ENCODE data around the gene CBY3. TPM values are rescaled to one million over a fixed set of nuclear protein-coding genes. Genes with fewer than 3 reads are reported as not detected.
A peak's percentile ranks its signal among the peaks of the same experiment; 100 is the strongest.
"Not testable (repeated sequence)": the region's sequence is repeated elsewhere in the genome, so short reads cannot be mapped to it uniquely, and the experiment has no call there.

CBY3 gene
- total RNA-seq, 1 donor from 2014 or later: not detected

GRCh38 chr5:179668391-179668790, 12.4 kb downstream of the CBY3 start:
- H3K4me1 ChIP-seq: no peaks in the 10 kb centered on the region
- intact Hi-C loops (cut with DNase I): no loop called here
- no peaks in the 10 kb centered on the region for H3K27me3 ChIP-seq
- no peak overlapping the region for H3K27ac ChIP-seq
- no peak overlapping the region for H3K4me3 ChIP-seq
- TF ChIP-seq, protein P1, sequence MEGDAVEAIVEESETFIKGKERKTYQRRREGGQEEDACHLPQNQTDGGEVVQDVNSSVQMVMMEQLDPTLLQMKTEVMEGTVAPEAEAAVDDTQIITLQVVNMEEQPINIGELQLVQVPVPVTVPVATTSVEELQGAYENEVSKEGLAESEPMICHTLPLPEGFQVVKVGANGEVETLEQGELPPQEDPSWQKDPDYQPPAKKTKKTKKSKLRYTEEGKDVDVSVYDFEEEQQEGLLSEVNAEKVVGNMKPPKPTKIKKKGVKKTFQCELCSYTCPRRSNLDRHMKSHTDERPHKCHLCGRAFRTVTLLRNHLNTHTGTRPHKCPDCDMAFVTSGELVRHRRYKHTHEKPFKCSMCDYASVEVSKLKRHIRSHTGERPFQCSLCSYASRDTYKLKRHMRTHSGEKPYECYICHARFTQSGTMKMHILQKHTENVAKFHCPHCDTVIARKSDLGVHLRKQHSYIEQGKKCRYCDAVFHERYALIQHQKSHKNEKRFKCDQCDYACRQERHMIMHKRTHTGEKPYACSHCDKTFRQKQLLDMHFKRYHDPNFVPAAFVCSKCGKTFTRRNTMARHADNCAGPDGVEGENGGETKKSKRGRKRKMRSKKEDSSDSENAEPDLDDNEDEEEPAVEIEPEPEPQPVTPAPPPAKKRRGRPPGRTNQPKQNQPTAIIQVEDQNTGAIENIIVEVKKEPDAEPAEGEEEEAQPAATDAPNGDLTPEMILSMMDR (IDR thresholded peaks at IDR 0.05): peak; percentile 25 to 57 (median 49)
- H3K36me3 ChIP-seq: peaks cover 0 to 10% of the 10 kb centered on the region in 2 donors
- DNase-seq (ENCODE audit: low spot score in 2 of 2): no peak
- no peaks in the 10 kb centered on the region for H3K9me3 ChIP-seq

- H3K27me3 ChIP-seq; DNase-seq (ENCODE audit: low spot score in 2 of 2); H3K4me3 ChIP-seq; H3K4me1 ChIP-seq; intact Hi-C loops (cut with DNase I); H3K9me3 ChIP-seq; H3K27ac ChIP-seq: not testable (repeated sequence)
- H3K36me3 ChIP-seq: peaks cover 0 to 12% of the 10 kb centered on the region in 2 donors
Measured at GRCh38 chr5:179661647-179662046, 19.2 kb downstream of the CBY3 start.

- intact Hi-C loops (cut with DNase I); H3K36me3 ChIP-seq; H3K27me3 ChIP-seq; DNase-seq (ENCODE audit: low spot score in 2 of 2); H3K9me3 ChIP-seq; H3K4me1 ChIP-seq: not testable (repeated sequence)
- Histone ChIP-seq H3K4me3 (peak overlapping the region; percentile 48 to 64), H3K27ac (peak overlapping the region in 1 of 2 donors; percentile 55)
Measured at GRCh38 chr5:179658179-179658856, 22.5 kb downstream of the CBY3 start.

DNA sequence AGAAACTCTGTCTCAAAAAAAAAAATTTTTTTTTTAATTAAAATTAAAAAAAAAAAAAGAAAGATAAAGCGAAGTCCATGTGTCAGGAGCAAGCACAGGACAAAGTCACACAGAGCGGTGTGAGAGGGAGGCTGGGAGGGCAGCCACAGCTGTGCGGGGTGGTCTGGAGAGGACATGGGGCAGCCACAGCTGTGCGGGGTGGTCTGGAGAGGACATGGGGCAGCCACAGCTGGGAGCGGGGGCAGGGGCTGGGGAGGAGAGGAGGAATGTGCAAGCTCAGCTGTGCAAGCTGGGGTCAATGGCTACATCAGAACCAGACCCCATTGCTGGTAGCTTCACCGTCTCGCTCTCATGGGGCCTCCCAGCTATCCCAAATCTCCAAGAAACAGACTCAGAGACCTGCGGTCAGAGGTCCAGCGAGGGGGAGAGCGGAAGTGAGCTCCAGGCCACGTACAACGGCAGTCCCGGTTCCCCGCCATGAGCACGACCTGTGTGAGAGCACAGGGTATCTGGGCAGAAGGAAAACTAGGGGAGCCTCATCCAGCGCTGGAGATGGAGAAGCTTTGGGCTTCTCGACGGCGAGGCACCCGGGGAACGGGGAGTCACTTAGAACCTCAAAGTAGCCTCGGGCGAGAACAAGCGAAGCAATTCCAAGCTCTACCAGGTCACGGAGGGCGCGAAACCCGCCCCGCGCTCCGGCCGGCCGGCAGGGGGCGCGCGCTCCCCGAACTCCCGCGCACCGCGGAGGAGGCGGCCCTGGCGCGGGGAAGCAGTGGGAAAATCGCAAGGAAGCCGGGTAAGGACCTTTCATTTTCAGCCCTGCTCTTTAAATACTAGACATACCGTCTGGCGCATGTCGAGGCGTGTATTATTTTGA, 23.3 kb downstream of the CBY3 start:
- H3K4me3 ChIP-seq: peak overlapping the region in 1 of 2 donors; percentile 54
- H3K27ac ChIP-seq: peak overlapping the region in 1 of 2 donors; percentile 45
- H3K36me3 ChIP-seq; H3K27me3 ChIP-seq; DNase-seq (ENCODE audit: low spot score in 2 of 2); intact Hi-C loops (cut with DNase I); H3K9me3 ChIP-seq; H3K4me1 ChIP-seq: not testable (repeated sequence)

- H3K27me3 ChIP-seq; intact Hi-C loops (cut with DNase I); H3K9me3 ChIP-seq: not testable (repeated sequence)
Measured at GRCh38 chr5:179653135-179653534, 27.7 kb downstream of the CBY3 start.

DNA sequence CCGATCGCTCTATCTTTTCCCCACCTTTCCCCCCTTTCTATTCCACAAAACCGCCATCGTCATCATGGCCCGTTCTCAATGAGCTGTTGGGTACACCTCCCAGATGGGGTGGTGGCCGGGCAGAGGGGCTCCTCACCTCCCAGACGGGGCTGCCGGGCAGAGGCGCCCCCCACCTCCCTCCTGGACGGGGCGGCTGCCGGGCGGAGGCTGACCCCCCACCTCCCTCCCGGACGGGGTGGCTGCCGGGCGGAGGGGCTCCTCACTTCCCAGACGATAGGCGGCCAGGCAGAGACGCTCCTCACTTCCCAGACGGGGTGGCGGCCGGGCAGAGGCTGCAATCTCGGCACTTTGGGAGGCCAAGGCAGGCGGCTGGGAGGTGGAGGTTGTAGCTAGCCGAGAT, 30.6 kb downstream of the CBY3 start:
- H3K9me3 ChIP-seq; DNase-seq (ENCODE audit: low spot score in 2 of 2); H3K27me3 ChIP-seq; H3K4me3 ChIP-seq; H3K27ac ChIP-seq; H3K36me3 ChIP-seq; H3K4me1 ChIP-seq; intact Hi-C loops (cut with DNase I): not testable (repeated sequence)

More at GRCh38 chr5:179653135-179653534, 27.7 kb downstream of the CBY3 start:
- H3K4me1 ChIP-seq; H3K36me3 ChIP-seq; H3K4me3 ChIP-seq; H3K27ac ChIP-seq; DNase-seq (ENCODE audit: low spot score in 2 of 2): not testable (repeated sequence)

- H3K4me3 ChIP-seq; H3K27me3 ChIP-seq; DNase-seq (ENCODE audit: low spot score in 2 of 2); H3K36me3 ChIP-seq; H3K9me3 ChIP-seq; H3K4me1 ChIP-seq; H3K27ac ChIP-seq; intact Hi-C loops (cut with DNase I): not testable (repeated sequence)
Measured at GRCh38 chr5:179649166-179649703, 31.6 kb downstream of the CBY3 start.

DNA sequence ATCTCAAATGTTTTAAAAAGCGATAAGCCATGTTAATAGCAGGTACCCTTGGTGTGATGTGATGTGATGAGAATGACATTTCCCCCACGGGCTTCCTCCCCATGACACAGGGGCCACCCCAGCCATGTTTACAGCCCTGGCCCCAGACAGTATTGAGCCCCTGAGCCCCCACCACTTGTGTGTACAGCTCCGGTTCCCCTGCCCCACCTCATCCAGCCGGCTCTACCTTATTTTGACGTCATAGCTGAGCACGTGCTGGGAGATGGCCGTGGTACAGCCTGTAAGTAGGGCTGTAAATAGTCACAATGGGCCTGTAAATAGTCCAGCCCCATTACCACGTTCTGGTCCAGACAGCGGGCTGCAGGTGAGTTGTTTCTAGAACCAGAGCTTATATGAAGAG, 32.4 kb downstream of the CBY3 start:
- Histone ChIP-seq H3K36me3 (no peaks in the 10 kb centered on the region), H3K4me3 (no peak overlapping the region), H3K4me1 (no peaks in the 10 kb centered on the region), H3K27me3 (no peaks in the 10 kb centered on the region), H3K27ac (no peak overlapping the region), H3K9me3 (no peaks in the 10 kb centered on the region)
- TF ChIP-seq, protein P1 (IDR thresholded peaks at IDR 0.05): no peak
- no peak for DNase-seq (ENCODE audit: low spot score in 2 of 2)
- intact Hi-C loops (cut with DNase I): no loop called here

- DNase-seq (ENCODE audit: low spot score in 2 of 2); H3K36me3 ChIP-seq; H3K4me1 ChIP-seq; H3K27ac ChIP-seq; H3K4me3 ChIP-seq; H3K27me3 ChIP-seq; H3K9me3 ChIP-seq; intact Hi-C loops (cut with DNase I): not testable (repeated sequence)
Measured at GRCh38 chr5:179644766-179645165, 36.1 kb downstream of the CBY3 start.

DNA sequence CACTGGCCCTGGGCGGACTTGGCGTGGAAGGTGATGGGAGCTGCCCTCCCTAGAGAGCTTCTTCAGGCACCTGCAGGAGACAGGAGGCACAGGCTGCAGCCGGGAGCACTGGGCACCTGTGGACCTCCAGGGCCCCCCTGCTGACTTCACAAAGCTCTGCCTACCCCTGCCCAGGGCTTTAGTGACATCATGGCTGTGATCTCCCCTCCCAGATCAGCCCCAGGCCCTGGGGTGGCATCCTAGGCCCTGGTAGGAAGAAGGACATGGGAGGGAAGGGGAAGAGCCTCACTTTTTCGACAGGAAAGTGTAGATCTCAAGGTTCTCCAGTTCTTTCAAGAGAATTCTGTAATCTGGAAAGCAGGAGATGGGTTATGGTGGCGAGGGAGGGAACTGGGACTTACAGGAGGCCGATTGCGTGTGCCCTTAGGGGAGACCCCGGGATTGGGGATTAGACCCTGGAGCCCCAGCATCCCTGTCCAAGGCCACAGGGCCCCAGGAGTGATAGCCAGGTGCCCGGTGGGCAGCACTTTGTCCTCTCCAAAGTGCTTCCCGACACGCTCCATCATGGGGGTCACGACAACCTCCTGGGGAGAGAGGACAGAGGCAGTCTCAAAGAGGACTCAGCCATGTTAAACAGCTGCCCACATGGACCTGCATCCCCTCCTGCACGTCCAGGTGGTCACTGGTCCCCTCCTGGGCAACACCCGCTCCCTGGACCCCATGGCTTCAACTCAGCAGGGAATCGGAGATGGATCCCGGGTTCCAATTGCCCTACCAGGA, 37.5 kb downstream of the CBY3 start:
- H3K36me3 ChIP-seq; H3K4me3 ChIP-seq; DNase-seq (ENCODE audit: low spot score in 2 of 2); H3K27ac ChIP-seq; H3K27me3 ChIP-seq; H3K9me3 ChIP-seq; H3K4me1 ChIP-seq; intact Hi-C loops (cut with DNase I): not testable (repeated sequence)

- intact Hi-C loops (cut with DNase I); H3K4me3 ChIP-seq; DNase-seq (ENCODE audit: low spot score in 2 of 2); H3K27me3 ChIP-seq; H3K27ac ChIP-seq; H3K36me3 ChIP-seq; H3K9me3 ChIP-seq; H3K4me1 ChIP-seq: not testable (repeated sequence)
Measured at GRCh38 chr5:179642626-179643025, 38.2 kb downstream of the CBY3 start.
